Lower leg skin (tissue), 4 donors: ENCODE data around the gene RTN4RL1. TPM values are rescaled to one million over a fixed set of nuclear protein-coding genes. Genes with fewer than 3 reads are reported as not detected.

Source experiments
- DNase-seq, 2 donors: peaks; one replicate each; pipeline ENCODE4 v3.0.0-alpha.2; 2019; ENCODE audit warnings: low spot score in 2 of 2
- H3K4me3 ChIP-seq: fragments of 200-600 bp; sonication (generic); 2 replicates; pipeline ENCODE4 v1.5.1; 2017; ENCODE audit warnings: mild to moderate bottlenecking, low read depth; ENCODE audit not compliant: poor library complexity, severe bottlenecking
- POLR2A ChIP-seq, 2 donors: fragments of 450-650 bp; IDR thresholded peaks; one replicate each; pipeline ENCODE4 v1.6.1; 2016 to 2017; ENCODE audit warnings: antibody characterized with exemption in 2 of 2, mild to moderate bottlenecking in 1 of 2, moderate library complexity in 1 of 2
- WGBS, 2 donors: methylation state at CpG; one replicate each; pipeline ENCODE4 v1.1.5; 2018; 5-methylcytosine and 5-hydroxymethylcytosine counted together
- intact Hi-C: fragments of 100-400 bp; cut with DNase I; formaldehyde crosslinking; loops from one replicate; pipeline ENCODE4 v1.15.0; 2023; ENCODE audit warnings: low total_unique reads
- total RNA-seq, 4 donors: library from RNA; depleted of rRNA; stranded (reverse); fragments of >200 nt; gene quantifications; one replicate each; pipeline ENCODE4 v1.1.0, GENCODE V29; 2016
- TF ChIP-seq, protein P1 (sequence below), 3 donors: fragments of 450-650 bp; IDR thresholded peaks; one replicate each; pipeline ENCODE4 v1.5.1; 2016; ENCODE audit warnings: antibody characterized with exemption in 3 of 3, mild to moderate bottlenecking in 3 of 3, moderate library complexity in 2 of 3

Gene RTN4RL1
- total RNA-seq, 4 donors from 2014 or later, result 19.1 to 31.5 (median 27.6) TPM

DNA sequence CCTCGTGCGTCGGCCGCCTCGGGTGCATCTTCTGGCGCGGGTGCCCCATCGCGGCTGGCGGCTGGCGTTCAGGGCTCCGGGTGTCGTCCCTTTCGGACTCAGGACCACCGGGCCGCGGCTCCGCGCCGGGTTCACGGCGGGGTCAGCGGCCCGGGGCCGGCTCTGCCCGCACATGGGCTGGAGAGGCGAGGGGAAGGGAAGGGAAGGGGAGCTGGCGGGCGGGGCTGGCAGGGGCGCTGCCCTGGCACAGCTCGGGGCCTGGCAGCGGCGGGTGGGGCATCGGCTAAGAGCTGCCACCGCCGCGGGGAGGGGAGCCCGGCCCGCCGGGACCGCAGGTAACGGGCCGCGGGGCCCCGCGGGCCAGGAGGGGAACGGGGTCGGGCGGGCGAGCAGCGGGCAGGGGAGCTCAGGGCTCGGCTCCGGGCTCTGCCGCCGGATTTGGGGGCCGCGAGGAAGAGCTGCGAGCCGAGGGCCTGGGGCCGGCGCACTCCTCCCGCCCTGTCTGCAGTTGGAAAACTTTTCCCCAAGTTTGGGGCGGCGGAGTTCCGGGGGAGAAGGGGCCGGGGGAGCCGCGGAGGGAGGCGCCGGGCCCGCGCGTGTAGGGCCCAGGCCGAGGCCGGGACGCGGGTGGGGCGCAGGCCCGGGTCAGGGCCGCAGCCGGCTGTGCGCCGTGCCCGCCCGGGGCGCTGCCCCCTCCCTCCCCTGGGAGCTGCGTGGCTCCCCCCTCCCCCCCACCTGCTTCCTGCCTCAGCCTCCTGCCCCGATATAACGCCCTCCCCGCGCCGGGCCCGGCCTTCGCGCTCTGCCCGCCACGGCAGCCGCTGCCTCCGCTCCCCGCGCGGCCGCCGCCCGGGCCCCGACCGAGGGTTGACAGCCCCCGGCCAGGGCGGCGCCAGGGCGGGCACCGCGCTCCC, 30.4 kb upstream of the RTN4RL1 start:
- intact Hi-C loops, result no loop called here
- peak overlapping the region; percentile 32 for H3K4me3 ChIP-seq
- DNase-seq, result no peak
- TF ChIP-seq POLR2A (IDR thresholded peaks at IDR 0.05), result no peak
- TF ChIP-seq, protein P1, sequence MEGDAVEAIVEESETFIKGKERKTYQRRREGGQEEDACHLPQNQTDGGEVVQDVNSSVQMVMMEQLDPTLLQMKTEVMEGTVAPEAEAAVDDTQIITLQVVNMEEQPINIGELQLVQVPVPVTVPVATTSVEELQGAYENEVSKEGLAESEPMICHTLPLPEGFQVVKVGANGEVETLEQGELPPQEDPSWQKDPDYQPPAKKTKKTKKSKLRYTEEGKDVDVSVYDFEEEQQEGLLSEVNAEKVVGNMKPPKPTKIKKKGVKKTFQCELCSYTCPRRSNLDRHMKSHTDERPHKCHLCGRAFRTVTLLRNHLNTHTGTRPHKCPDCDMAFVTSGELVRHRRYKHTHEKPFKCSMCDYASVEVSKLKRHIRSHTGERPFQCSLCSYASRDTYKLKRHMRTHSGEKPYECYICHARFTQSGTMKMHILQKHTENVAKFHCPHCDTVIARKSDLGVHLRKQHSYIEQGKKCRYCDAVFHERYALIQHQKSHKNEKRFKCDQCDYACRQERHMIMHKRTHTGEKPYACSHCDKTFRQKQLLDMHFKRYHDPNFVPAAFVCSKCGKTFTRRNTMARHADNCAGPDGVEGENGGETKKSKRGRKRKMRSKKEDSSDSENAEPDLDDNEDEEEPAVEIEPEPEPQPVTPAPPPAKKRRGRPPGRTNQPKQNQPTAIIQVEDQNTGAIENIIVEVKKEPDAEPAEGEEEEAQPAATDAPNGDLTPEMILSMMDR (IDR thresholded peaks at IDR 0.05), result no peak
- WGBS, 2 donors, result 0 to 3% methylated on average over 29 to 43 of the region's 113 CpGs

DNA sequence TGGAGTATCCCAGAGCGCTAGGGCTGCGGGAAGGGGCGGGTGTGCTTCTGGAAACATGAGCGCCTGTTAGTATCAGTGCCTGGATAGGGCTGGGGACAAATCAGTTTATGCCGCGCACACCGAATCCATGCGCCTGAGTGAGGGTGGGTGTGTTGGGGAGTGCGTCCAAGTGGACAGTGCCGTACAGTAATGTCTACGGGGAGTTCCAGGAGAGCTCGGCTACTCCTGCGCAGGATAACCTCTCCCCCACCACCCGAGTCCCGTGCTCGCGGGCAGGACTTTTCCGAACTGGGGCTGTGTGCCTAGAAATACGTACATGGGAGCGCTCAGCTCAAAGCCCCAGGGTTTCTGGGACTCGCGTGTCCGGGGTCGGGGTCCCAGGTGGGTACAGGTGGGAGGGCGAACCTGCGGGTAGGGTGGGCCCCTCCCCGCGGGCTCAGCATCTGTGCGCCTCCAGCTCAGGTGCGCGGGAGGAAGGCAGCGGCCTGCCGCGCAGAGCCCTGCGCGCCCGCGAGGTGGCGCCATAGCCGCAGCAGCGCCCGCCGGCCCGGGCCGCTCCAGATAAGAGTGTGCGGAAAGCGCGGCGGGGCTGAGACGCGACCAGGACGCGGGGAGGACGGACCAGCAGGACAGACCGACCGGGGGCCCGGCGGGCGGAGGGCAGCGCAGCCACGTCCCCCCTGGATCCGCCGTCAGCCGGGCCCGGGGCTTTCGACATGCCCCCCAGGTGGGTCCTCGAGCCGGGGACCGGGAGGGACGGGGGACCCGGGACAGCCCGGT, 29.6 kb upstream of the RTN4RL1 start, which contains the start of gene HIC1:
HIC1 (plus strand) TSS at position 592 of the 780 bp plus-strand sequence. CDS start 1,588 bp downstream, outside the sequence.
- peak in 1 of 2 donors; percentile 96 for DNase-seq
- H3K4me3 ChIP-seq, result peak within 1 kb of the TSS; percentile 32
- TF ChIP-seq, protein P1 (IDR thresholded peaks at IDR 0.05), result peak in 2 of 3 donors; percentile 21 to 75
- no peak for TF ChIP-seq POLR2A (IDR thresholded peaks at IDR 0.05)
- WGBS, 2 donors, result 0 to 3% methylated on average over 28 to 36 of the region's 72 CpGs
- intact Hi-C loops, result no loop called here

DNA sequence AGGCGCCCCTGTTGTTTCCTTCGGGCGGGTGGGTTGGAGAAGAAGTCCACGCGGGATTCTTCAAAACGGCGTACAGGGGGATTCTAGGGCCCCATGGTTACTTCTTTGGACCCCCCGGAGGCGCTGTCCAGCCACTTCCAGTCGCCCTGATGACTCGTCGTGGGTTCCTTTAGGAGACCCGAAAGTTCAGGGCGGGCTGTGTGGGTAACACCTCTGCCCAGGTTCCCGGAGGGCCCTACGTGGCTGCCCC, 29.1 kb upstream of the RTN4RL1 start:
- H3K4me3 ChIP-seq, result no peak overlapping the region
- no peak for DNase-seq
- WGBS, 2 donors, result 4 to 6% methylated on average over 14 to 16 of the region's 16 CpGs
- no peak for TF ChIP-seq POLR2A (IDR thresholded peaks at IDR 0.05)
- TF ChIP-seq, protein P1 (IDR thresholded peaks at IDR 0.05), result no peak
- intact Hi-C loops, result no loop called here

DNA sequence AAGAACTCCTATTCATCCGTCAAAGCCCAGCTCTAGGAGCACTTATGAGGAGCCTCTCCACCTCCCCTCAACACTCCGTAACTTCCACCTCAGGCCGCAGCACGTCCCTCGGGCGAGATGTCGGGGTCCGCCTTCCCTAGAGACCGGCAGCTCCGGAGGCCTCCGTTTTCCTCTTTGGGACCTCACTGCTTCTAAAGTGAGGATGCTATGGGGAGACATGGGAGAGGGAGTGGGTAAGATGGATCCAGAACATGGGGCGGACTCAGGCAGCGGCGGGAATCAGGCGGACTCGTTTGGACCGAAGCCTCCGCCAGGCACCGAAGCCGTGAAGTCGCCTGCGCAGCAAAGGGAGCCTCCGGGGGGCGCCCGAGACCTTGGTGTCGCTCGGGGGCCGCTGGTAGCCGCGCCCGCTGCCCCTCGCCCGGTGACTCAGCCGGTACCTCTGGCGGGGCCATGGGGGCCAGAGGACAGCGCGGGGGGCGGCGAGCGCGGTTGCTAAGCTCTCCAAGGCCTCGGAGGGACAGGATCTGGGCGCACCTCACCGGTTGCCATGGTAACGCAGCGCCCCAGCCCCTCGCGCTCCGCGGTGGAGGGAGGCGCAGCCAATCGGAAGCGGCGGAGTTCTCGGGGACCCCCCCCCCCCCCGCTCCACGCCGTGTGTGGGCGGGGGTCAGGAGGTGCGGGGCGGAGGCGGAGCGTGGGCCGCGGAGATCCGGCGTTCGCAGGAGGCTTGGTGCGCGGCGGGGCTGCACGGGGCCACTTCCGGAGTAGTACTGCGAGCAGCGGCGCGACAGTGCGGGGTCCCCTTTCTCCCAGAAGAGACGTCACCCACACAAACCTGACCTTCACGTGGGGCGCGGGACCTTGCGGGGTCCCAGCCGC, 28.5 kb upstream of the RTN4RL1 start:
- intact Hi-C loops, result no loop called here

More for the DNA sequence above, 28.5 kb upstream of the RTN4RL1 start:
- 10 to 17% methylated on average over 28 to 61 of the region's 84 CpGs for WGBS, 2 donors
- peak overlapping the region; percentile 10 for H3K4me3 ChIP-seq
- peak in 1 of 2 donors; percentile 96 for DNase-seq
- TF ChIP-seq, protein P1 (IDR thresholded peaks at IDR 0.05), result no peak
- TF ChIP-seq POLR2A (IDR thresholded peaks at IDR 0.05), result no peak
